MV-4-11 (cell line): ENCODE measurements around the gene ARFRP1.

Experiments
- DNase-seq: peaks from one replicate; lab custom pipeline; 2025; lab: John Stamatoyannopoulos, UW

The ARFRP1 gene

DNA sequence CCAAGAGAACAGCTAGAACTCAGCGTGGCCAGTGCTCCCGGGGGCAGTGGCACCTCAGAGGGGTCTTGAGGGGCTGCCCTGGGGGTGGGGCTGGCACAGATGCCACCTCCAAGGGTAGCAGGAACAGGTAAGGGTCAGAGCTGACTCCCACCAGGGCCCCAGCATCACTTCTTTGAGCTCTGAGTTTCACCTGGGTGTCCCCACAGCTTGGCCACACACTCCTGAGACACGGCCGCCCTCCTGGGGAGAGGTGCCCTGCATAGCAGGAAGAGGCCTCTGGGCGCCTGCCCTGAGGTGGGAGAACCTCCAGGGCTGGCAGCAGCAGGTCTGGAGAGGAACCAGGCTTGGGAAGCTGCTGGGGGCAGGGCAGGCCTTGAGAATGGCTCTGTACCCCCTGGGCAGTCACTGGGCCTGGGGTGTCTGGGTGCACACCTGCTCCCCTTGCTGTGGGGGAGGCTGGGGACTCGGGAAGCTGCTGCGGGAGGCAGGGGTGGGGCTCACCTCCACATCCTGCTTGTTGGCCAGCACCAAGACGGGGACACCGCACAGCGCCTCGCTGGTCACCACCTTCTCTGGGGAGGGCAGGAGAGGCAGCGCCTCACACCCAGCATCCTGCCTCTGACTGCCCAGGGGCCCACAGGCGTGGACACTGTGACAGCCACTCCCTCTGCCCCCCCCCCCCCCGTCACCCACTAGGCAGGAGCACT, 6.3 kb downstream of the ARFRP1 start:
- DNase-seq = no peak

GRCh38 chr20:63701051-63701328, 6.8 kb downstream of the ARFRP1 start:
- DNase-seq = no peak

DNA sequence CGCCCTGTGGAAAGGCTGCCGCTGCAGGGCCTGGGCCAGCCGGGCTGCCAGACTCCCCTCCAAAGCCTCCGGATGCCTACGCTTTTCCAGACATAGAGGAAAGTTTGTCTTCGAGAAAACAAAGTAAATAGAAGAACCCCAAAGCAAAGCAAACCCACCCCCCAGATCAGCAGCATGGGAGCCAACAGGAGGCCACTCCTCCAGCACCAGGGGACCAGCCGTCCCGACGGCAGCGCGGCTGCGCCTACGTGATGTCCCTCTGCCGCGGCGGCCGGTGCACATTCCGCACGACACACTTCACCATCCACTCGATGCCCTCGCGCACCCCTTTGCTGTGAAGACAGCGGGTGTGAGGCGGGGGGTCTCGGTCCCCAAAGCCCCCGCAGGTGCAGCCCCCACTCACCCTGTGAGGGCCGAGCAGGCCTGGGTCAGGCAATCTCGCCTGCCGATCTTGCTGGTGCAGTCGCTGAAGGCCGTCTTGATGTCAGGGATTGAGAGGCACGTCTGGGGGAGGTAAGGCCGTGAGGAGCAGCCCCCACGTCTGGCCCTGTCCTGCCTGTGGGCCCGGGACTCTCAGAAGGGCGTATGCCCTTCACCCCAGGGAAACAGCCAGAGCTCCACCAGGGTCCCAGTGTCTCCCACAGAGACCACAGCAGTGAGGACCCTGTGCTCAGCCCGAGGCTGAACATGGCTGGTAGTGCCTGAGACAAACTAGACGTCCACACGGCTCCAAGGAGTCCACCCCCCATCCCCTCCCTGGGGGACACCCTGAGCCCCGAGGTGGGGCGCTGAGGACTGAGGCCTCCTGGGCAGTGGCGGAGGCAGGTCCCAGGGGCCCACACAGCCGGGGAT, 7.4 kb downstream of the ARFRP1 start:
- DNase-seq = no peak

DNA sequence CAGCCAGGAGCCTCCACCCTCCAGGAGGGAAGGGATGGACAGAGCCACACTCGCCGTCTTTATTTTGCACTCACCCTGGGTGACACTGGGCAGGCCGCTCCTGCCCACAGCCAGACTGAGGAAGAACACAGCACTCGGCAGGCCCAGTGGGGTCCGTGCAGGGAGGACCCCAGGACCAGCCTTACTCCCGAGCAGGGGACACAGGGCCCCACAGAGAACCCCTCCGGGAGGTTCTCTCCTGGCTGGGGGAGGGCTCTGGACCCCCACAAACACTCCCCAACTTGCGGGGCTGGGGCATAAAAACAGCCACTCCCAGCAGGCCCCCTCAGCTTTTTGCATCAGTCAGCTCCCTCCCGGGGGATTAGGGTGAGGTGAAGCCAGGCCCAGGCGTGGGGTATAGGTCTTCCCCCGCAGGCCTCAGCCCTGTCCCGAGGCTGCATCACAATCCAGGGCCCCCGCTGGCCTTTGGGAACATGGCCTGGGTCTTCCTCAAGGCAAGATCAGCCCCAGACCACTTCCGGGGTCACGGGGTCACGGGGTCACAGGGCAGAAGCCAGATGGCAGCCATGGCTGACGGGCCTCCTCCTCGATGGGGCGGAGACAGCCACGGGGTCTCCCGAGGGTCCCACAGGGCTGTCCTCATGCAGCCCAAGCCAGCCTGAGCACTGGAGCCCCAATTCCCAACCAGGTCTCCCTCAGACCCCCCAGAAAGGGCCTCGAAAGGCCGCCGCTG, 8.1 kb downstream of the ARFRP1 start:
- DNase-seq = no peak

- no peak for DNase-seq
Measured at GRCh38 chr20:63698739-63699465, 8.9 kb downstream of the ARFRP1 start.

DNA sequence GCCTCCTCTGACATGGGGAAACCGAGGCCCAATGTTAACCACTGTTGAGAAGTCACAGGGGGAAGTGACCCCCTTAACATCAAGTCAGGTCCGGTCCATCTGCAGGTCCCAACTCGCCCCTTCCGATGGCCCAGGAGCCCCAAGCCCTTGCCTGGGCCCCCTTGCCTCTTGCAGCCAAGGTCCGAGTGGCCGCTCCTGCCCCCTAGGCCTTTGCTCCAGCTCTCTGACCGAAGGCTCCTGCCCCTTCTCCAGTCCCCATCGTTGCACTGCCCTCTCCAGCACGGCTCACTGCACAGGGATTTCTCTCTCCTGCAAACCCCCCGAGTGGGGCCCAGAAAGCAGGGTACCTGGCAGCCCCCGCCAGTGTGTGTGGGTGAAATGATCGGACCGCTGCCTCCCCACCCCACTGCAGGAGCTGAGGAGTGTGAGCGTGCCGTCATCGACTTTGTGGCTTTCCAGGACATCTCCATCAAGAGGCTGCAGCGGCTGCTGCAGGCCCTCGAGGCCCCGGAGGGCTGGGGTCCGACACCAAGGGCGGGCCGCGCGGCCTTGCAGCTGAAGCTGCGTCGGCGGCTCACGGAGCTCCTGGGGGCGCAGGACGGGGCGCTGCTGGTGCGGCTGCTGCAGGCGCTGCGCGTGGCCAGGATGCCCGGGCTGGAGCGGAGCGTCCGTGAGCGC, 9.8 kb downstream of the ARFRP1 start:
- DNase-seq = no peak

DNA sequence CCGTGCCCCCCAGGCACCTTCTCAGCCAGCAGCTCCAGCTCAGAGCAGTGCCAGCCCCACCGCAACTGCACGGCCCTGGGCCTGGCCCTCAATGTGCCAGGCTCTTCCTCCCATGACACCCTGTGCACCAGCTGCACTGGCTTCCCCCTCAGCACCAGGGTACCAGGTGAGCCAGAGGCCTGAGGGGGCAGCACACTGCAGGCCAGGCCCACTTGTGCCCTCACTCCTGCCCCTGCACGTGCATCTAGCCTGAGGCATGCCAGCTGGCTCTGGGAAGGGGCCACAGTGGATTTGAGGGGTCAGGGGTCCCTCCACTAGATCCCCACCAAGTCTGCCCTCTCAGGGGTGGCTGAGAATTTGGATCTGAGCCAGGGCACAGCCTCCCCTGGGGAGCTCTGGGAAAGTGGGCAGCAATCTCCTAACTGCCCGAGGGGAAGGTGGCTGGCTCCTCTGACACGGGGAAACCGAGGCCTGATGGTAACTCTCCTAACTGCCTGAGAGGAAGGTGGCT, 10.4 kb downstream of the ARFRP1 start:
- DNase-seq = no peak

GRCh38 chr20:63696628-63697356, 11.0 kb downstream of the ARFRP1 start, which contains the start of gene TNFRSF6B:
TNFRSF6B (plus strand) TSS chr20:63696652; CDS start chr20:63696768, 116 bp downstream.
- DNase-seq = no peak

DNA sequence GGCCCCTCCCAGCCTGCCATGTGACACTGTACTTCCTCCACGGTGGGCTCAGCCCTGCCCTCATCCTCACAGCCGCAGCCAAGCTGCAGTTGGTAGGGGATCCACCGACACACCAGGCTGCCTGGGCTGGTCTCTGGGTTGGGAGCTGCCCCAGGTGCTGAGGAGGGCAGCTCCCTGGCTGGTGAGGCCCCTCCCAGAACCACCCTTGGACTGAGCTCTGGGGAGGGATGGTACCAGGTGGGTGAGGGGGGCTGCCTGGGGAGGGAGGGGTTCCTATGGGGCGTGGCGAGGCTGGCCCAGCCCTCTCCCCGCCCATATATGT, 11.5 kb downstream of the ARFRP1 start:
- DNase-seq = peak; percentile 29

- DNase-seq = no peak
Measured at GRCh38 chr20:63695424-63696305, 12.1 kb downstream of the ARFRP1 start.

- DNase-seq = no peak
Measured at GRCh38 chr20:63694584-63695423, 13.0 kb downstream of the ARFRP1 start.

DNA sequence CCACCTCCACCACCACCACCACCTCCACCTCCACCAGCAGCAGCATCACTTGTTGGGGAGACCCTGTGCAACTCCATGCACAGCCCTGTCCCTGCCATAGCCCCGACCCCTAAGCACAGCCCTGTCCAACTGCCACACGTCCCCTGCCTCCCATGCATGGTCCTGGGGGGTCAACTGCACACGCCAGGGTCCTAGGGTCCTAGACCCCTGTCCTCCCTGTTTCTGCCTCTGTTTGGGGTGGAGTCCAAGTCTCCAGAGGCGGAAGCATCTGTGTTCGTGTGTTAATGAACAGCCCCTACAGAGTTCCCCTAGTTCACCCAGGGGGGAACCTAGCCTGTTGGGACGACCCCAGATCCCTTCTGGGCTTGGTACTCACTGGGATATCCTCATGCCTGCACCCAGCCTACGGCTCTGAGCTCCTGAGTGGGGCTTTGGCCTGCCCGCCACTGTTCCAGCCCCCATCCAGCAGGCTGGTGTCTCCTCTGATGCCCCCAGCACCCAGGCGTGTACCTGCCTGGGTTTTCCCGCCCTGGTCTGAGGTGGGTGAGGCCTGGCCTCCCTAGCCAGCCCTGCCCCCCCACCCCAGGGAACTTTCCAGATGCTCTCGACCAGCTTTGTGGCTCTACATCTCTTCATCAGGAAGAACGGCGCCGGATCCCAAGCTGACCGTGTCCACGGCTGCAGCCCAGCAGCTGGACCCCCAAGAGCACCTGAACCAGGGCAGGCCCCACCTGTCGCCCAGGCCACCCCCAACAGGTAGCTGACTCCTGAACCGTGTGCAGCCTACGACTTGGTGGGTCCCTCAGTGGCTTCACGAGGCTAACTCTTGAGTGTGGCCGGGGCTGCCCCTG, 13.8 kb downstream of the ARFRP1 start:
- DNase-seq = no peak

DNA sequence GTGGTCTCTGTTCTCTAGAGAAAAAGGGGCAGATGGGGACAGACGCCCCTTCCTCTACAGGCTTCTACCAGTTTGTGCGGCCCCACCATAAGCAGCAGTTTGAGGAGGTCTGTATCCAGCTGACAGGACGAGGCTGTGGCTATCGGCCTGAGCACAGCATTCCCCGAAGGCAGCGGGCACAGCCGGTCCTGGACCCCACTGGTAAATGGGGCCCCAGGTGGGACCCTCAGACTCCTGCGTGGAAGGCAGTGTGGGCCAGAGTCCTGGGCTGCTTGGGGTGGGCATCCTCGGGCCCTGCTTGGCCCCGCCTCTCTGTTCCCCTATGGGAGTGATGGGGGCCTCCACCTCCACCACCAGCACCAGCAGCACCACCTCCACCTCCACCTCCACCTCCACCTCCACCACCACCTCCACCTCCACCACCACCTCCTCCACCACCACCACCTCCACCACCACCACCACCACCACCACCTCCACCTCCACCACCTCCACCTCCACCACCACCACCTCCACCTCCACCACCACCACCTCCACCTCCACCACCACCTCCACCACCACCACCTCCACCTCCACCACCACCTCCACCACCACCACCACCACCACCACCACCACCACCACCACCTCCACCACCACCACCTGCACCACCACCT, 14.6 kb downstream of the ARFRP1 start:
- DNase-seq = no peak

DNA sequence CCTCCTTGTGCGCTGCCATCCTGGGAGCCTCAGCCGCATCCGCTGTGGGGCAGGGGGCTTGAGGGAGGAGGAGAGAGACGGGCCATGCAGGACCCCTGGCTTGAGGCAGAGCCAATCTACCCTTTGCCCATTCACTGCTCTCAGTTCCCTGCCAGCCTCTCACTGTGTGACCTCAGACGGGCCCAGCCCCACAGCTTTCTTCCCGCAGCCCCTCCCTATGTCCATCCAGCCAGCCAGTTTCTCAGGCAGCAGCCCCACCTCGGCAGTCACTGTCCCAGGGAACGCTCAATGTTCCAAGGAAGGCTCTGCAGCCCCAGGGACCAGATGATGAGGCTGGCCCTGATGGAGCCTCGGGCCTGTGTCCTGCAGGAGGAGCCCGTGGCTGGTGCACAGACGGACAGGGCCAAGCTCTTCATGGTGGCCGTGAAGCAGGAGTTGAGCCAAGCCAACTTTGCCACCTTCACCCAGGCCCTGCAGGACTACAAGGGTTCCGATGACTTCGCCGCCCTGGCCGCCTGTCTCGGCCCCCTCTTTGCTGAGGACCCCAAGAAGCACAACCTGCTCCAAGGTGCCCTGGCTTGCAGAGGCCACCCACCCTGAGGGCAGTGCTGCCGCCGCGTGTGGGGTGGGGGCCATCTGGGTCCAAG, 15.2 kb downstream of the ARFRP1 start:
- no peak for DNase-seq

- no peak for DNase-seq
Measured at GRCh38 chr20:63691711-63692435, 15.9 kb downstream of the ARFRP1 start.
